ENCODE data around the gene RXRG. TPM values are rescaled to one million over a fixed set of nuclear protein-coding genes. Genes with fewer than 3 reads are reported as not detected.

Gene RXRG
- total and polyA plus RNA-seq, 9 of the 15 experiments (the other 6 are each of a cell fraction or from before 2014, with no cell fraction given) = not detected

GRCh38 chr1:165426745-165427144 is 18.2 kb downstream of the RXRG start (continued):
- no peak for TF ChIP-seq NR4A1 (CRISPR knock-in tag; IDR thresholded peaks at IDR 0.05)
- TF ChIP-seq NR4A1 (tag; IDR thresholded peaks at IDR 0.05) = no peak

GRCh38 chr1:165425621-165426020 is 19.3 kb downstream of the RXRG start:
- intact Hi-C loops (cut with micrococcal nuclease) (no loop called here), in situ Hi-C loops (cut with MboI) (no loop called here)
- DNase-seq (ENCODE audit: extremely low read depth in 1 of 4, low spot score in 3 of 4) = no peak
- Histone ChIP-seq H3K27me3 (ENCODE audit: control insufficient read depth in 2 of 2, insufficient read depth in 2 of 2, low read length in 2 of 2) (no peaks in the 10 kb centered on the region; a peak in 1 of 5 replicates), H4K20me1 (replicated peaks; ENCODE audit: control insufficient read depth, insufficient read depth, low read length) (no peaks in the 10 kb centered on the region), H3K27ac (ENCODE audit: extremely low read depth, low read depth, low read length) (no peak overlapping the region), H3K79me2 (ENCODE audit: control insufficient read depth, insufficient read depth, low read length) (no peaks in the 10 kb centered on the region), H2AFZ (ENCODE audit: low read depth, low read length) (no peak overlapping the region), H3K9me1 (ENCODE audit: control insufficient read depth, insufficient read depth, low read length) (no peaks in the 10 kb centered on the region), H3K9me3 (replicated peaks; ENCODE audit: control insufficient read depth, insufficient read depth, low read depth, low read length) (no peaks in the 10 kb centered on the region), H3K4me2 (ENCODE audit: insufficient read depth, low read length) (no peak overlapping the region), H3K9ac (ENCODE audit: insufficient read depth in 1 of 2, low read depth in 2 of 2, low read length in 2 of 2) (no peak overlapping the region), H3K4me3 (no peak overlapping the region), H3K4me1 (replicated peaks in 1 of 2; ENCODE audit: control insufficient read depth in 2 of 2, insufficient read depth in 2 of 2, low read length in 2 of 2) (no peaks in the 10 kb centered on the region), H3K36me3 (ENCODE audit: control insufficient read depth, insufficient read depth, low read length) (no peaks in the 10 kb centered on the region)
- FAIRE-seq = no peak
- CTCF ChIA-PET (ENCODE audit: low intra/inter-chr PET ratio) = no interaction called here
- no TSS peak for BruUV-seq (replicated peaks)
- WGBS (ENCODE audit: insufficient coverage, low coverage, missing lambda C conversion rate) = 0% methylated on average over 2 of the region's 2 CpGs
- TF ChIP-seq PHF21A (IDR thresholded peaks at IDR 0.05; ENCODE audit: borderline replicate concordance, low read depth) (no peak), CSDE1 (IDR thresholded peaks at IDR 0.05) (no peak), RCOR1 (IDR thresholded peaks at IDR 0.05; ENCODE audit: borderline replicate concordance in 1 of 2, low read depth in 2 of 2, low read length in 2 of 2) (no peak)
- POLR2A ChIA-PET = interaction anchor here (0.9 kb wide), 1 partner anchor 12 kb away, joined by 3 read pairs; no protein-coding TSS in a partner anchor
- no peak for ATAC-seq
